OCI-LY7 (cell line): Measurements from ENCODE around the gene CSTB. TPM values are rescaled to one million over a fixed set of nuclear protein-coding genes. Genes with fewer than 3 reads are reported as not detected.

Experiments
- BruUV-seq: library from RNA; stranded (reverse); fragments of 400-500 nt; replicated peaks from 2 replicates; lab custom pipeline; 2021; lab: Mats Ljungman, UMichigan
- CTCF ChIA-PET: fragments of 300-600 bp; sonication (Branson Sonifier 250); formaldehyde crosslinking; loops from one replicate; lab custom pipeline; 2022; ENCODE audit warnings: antibody characterized with exemption; ENCODE audit not compliant: unreplicated experiment; lab: Charles Lee
- POLR2A ChIA-PET: fragments of 300-600 bp; sonication (Branson Sonifier 250); formaldehyde crosslinking; loops from one replicate; lab custom pipeline; 2022; ENCODE audit warnings: antibody characterized with exemption; lab: Charles Lee
- DNase-seq: peaks from one replicate; pipeline ENCODE4 v3.0.0-alpha.2; 2015; ENCODE audit warnings: low spot score
- H2AFZ ChIP-seq: fragments of 200-600 bp; sonication (generic), shearing (Covaris generic); 2 replicates; pipeline ENCODE4 v1.6.1; 2014; ENCODE audit warnings: mild to moderate bottlenecking, antibody characterized with exemption, low read length, moderate library complexity
- H3K27ac ChIP-seq: fragments of 200-600 bp; sonication (generic); 2 replicates; pipeline ENCODE4 v1.5.1; 2014; ENCODE audit warnings: mixed run types, low read depth, mild to moderate bottlenecking, moderate library complexity, low read length, inconsistent platforms; ENCODE audit not compliant: poor library complexity, severe bottlenecking
- H3K36me3 ChIP-seq: fragments of 200-600 bp; sonication (generic); 2 replicates; pipeline ENCODE4 v1.6.1; 2014; ENCODE audit warnings: mild to moderate bottlenecking, antibody characterized with exemption, low read length, moderate library complexity, mixed read lengths; ENCODE audit not compliant: insufficient read depth
- H3K4me1 ChIP-seq: fragments of 200-600 bp; sonication (generic); 2 replicates; pipeline ENCODE4 v1.5.1; 2014; ENCODE audit warnings: mild to moderate bottlenecking, low read length; ENCODE audit not compliant: insufficient read depth, poor library complexity, severe bottlenecking
- H3K4me2 ChIP-seq: fragments of 200-600 bp; sonication (generic); 2 replicates; pipeline ENCODE4 v1.6.1; 2014; ENCODE audit warnings: mild to moderate bottlenecking, low read length
- H3K4me3 ChIP-seq: fragments of 200-600 bp; sonication (generic); 2 replicates; pipeline ENCODE4 v1.5.1; 2014; ENCODE audit warnings: mild to moderate bottlenecking, low read depth, low read length; ENCODE audit not compliant: poor library complexity, severe bottlenecking
- H3K79me2 ChIP-seq: fragments of 200-600 bp; sonication (generic); 2 replicates; pipeline ENCODE4 v1.6.1; 2016; ENCODE audit warnings: low read depth, mild to moderate bottlenecking, low read length, moderate library complexity, mixed read lengths; ENCODE audit not compliant: insufficient read depth
- H3K9me2 ChIP-seq: fragments of 200-600 bp; sonication (generic); 2 replicates; pipeline ENCODE4 v1.6.1; 2016; ENCODE audit warnings: mild to moderate bottlenecking, low read length, mixed read lengths; ENCODE audit not compliant: insufficient read depth
- H3K9me3 ChIP-seq: fragments of 200-600 bp; sonication (generic); 2 replicates; pipeline ENCODE4 v1.6.1; 2014; ENCODE audit warnings: mild to moderate bottlenecking, mixed run types, low read length, mixed read lengths
- H4K20me1 ChIP-seq: fragments of 200-600 bp; sonication (generic); 2 replicates; pipeline ENCODE4 v1.6.1; 2014; ENCODE audit warnings: mild to moderate bottlenecking, antibody characterized with exemption, low read length, moderate library complexity, mixed read lengths; ENCODE audit not compliant: insufficient read depth
- CTCF ChIP-seq: fragments of 200-600 bp; sonication (generic); conservative IDR thresholded peaks from 2 replicates; pipeline ENCODE4 v1.5.1; 2014; ENCODE audit warnings: mild to moderate bottlenecking, antibody characterized with exemption, low read length, moderate library complexity, mixed read lengths
- EZH2phosphoT487 ChIP-seq: fragments of 200-600 bp; sonication (generic); IDR thresholded peaks from 2 replicates; pipeline ENCODE4 v1.6.1; 2018; ENCODE audit warnings: low read depth, borderline replicate concordance, mild to moderate bottlenecking, mixed run types, antibody characterized with exemption, low read length, moderate library complexity, mixed read lengths
- intact Hi-C: fragments of 100-400 bp; cut with micrococcal nuclease; formaldehyde crosslinking; loops from one replicate; pipeline ENCODE4 v1.10.0; 2022; ENCODE audit not compliant: unreplicated experiment
- total RNA-seq, 2 experiments: library from RNA; depleted of rRNA in 1 of 2; stranded (reverse); fragments of >200 nt in 1 of 2; shearing (Covaris generic) in 1 of 2; gene quantifications; 2 replicates each; pipeline ENCODE4 v1.2.3, GENCODE V29; 2014 to 2022

Gene CSTB
- total RNA-seq, 2 experiments from 2014 or later: 15.6 to 33.3 TPM

DNA sequence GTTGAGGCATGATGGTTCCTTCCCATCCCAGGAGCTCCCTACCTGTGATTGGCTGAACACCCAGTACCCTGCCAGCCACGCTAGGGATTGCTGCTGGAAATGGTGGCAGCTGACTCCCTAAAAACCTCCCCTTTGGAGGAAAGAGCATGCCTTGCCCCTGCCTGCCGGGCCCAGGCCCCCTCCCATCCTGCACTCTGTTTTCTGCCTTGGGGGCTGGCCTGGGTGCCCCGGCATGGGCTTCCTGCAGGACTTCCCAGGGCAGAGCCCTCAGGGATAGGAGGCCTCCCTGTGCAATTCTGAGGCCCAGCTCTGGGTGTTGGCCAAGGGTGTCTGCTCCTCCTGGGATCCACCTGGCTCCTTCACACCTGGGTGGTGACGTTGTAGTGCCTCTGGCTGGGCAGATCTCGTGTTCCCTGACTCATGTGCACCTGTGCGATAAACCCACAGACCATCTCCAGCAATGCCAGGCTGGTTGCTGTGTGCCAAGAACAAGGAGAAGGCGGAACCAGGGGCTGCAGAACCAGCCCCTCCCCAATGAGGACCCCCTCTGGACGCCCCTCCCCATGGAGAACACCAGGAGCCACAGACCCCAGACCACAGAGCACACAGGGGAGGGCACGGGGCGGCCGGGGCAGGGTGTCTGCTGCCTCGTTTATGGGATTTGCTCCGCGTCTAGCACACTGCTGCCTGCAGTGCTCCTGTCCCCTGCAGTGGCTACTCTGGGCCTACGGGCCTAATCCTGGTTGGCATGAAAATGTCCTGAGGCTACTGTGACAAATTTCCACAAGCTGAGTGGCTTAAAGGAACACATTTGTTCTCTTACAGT, 13.6 kb downstream of the CSTB start:
- Histone ChIP-seq H4K20me1 (no peaks in the 10 kb centered on the region), H3K27ac (no peak overlapping the region), H3K4me2 (no peak overlapping the region), H3K9me2 (no peaks in the 10 kb centered on the region), H3K4me1 (no peaks in the 10 kb centered on the region), H3K4me3 (no peak overlapping the region), H3K79me2 (no peaks in the 10 kb centered on the region), H2AFZ (no peak overlapping the region), H3K36me3 (no peaks in the 10 kb centered on the region), H3K9me3 (no peaks in the 10 kb centered on the region)
- CTCF ChIA-PET: no interaction called here
- no peak for DNase-seq
- no peak for TF ChIP-seq EZH2phosphoT487
- no peak for TF ChIP-seq CTCF
- intact Hi-C loops: no loop called here
- POLR2A ChIA-PET: no interaction called here
- BruUV-seq: no TSS peak

DNA sequence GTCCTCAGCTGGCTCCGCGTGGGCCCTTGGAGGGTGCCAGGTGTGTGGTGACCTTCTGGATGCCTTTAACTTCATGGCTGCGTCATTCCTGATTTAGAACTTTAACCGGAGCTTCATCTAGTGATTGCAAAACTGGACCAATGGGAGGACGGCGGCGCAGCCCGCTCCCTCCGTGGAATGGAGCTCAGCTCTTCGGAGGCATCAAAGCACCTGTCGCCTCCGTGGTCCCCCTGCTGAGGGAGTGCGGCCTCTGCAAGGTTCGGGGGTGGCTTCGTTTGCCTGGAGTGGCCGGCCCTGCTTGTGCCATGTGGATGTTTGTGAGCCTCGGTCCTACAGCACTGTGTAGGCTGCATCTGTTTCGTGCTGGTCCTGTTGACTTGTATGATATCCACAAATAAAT, 14.2 kb downstream of the CSTB start:
- Histone ChIP-seq H3K79me2 (no peaks in the 10 kb centered on the region), H3K4me1 (no peaks in the 10 kb centered on the region), H3K9me3 (no peaks in the 10 kb centered on the region), H3K4me3 (no peak overlapping the region), H4K20me1 (no peaks in the 10 kb centered on the region), H3K9me2 (no peaks in the 10 kb centered on the region), H3K4me2 (no peak overlapping the region), H3K27ac (no peak overlapping the region), H2AFZ (no peak overlapping the region), H3K36me3 (no peaks in the 10 kb centered on the region)
- DNase-seq: no peak
- ChIA-PET POLR2A (no interaction called here), CTCF (no interaction called here)
- intact Hi-C loops: no loop called here
- BruUV-seq: no TSS peak
- no peak for TF ChIP-seq EZH2phosphoT487
- no peak for TF ChIP-seq CTCF

GRCh38 chr21:43760391-43760958, 15.6 kb downstream of the CSTB start:
- no peak overlapping the region for H3K4me2 ChIP-seq
- CTCF ChIA-PET: no interaction called here
- no peak for DNase-seq
- H3K79me2 ChIP-seq: no peaks in the 10 kb centered on the region
- no peak overlapping the region for H2AFZ ChIP-seq
- peaks cover 7% of the 10 kb centered on the region for H3K36me3 ChIP-seq
- BruUV-seq: no TSS peak
- TF ChIP-seq EZH2phosphoT487 (no peak), CTCF (no peak)
- no peaks in the 10 kb centered on the region for H3K4me1 ChIP-seq
- no peaks in the 10 kb centered on the region for H3K9me2 ChIP-seq
- intact Hi-C loops: no loop called here
- H3K27ac ChIP-seq: no peak overlapping the region
- H3K4me3 ChIP-seq: no peak overlapping the region
- no peaks in the 10 kb centered on the region for H4K20me1 ChIP-seq
- H3K9me3 ChIP-seq: no peaks in the 10 kb centered on the region
- POLR2A ChIA-PET: no interaction called here
